Spleen (tissue), 7 donors: ENCODE data around the gene MCM5.

ENCODE experiments used
- POLR2A ChIP-seq, 3 donors: fragments of 450-650 bp; IDR thresholded peaks; one replicate each; pipeline ENCODE4 v1.5.1; 2017; ENCODE audit warnings: antibody characterized with exemption in 3 of 3, mild to moderate bottlenecking in 1 of 3
- POLR2AphosphoS5 ChIP-seq, 3 donors: sonication (generic); formaldehyde crosslinking; IDR thresholded peaks; one replicate each; pipeline ENCODE4 v1.5.1; 2017; ENCODE audit warnings: antibody characterized with exemption in 3 of 3
- TF ChIP-seq, protein P1 (sequence below), 11 experiments: fragments of 200-600 bp in 7 of 11; fragments of 450-650 bp in 4 of 11; sonication (generic) in 4 of 11; IDR thresholded peaks in 8 of 11; conservative IDR thresholded peaks in 3 of 11; 1 replicate in 7 of 11; 2 replicates in 4 of 11; pipeline versions ENCODE4 v1.4.0 to v1.8.0; 2016 to 2021; ENCODE audit warnings: antibody characterized with exemption in 11 of 11, inconsistent platforms in 4 of 11, mild to moderate bottlenecking in 1 of 11
- donor health status: DM: no; HTN: no; CAD: no; lungs with moderate emphysema.
- donor health status: DM: no; HTN: no; CAD: no.
- donor health status: DM: no; HTN: no; CAD: no.

DNA sequence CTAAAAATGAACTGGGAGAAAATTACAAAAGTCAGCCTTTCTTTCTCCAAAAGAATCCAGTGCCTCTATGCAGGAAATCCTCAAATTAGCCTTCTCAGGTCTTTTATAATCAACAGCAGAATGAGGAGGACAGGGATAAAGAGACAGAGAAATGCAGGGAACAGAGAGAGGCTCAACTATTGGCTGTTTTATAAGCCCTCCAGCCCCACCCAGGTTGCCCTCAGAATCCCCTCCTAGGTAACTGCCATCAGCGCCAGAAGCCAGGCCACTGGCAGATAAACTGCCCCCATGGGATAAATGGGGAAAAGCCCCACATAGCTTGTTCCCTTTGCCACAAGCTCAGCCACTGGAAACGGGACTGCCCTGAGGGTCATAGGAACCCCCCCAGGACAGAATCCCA is 29.9 kb upstream of the MCM5 start:
- TF ChIP-seq, protein P1, sequence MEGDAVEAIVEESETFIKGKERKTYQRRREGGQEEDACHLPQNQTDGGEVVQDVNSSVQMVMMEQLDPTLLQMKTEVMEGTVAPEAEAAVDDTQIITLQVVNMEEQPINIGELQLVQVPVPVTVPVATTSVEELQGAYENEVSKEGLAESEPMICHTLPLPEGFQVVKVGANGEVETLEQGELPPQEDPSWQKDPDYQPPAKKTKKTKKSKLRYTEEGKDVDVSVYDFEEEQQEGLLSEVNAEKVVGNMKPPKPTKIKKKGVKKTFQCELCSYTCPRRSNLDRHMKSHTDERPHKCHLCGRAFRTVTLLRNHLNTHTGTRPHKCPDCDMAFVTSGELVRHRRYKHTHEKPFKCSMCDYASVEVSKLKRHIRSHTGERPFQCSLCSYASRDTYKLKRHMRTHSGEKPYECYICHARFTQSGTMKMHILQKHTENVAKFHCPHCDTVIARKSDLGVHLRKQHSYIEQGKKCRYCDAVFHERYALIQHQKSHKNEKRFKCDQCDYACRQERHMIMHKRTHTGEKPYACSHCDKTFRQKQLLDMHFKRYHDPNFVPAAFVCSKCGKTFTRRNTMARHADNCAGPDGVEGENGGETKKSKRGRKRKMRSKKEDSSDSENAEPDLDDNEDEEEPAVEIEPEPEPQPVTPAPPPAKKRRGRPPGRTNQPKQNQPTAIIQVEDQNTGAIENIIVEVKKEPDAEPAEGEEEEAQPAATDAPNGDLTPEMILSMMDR (IDR thresholded peaks at IDR 0.05 in 8 of 11, conservative IDR thresholded peaks at IDR 0.05 in 3 of 11) = no peak
- TF ChIP-seq POLR2AphosphoS5 (IDR thresholded peaks at IDR 0.05) (no peak), POLR2A (IDR thresholded peaks at IDR 0.05) (no peak)
